ENCODE measurements around the gene COPRS.

The COPRS gene

DNA sequence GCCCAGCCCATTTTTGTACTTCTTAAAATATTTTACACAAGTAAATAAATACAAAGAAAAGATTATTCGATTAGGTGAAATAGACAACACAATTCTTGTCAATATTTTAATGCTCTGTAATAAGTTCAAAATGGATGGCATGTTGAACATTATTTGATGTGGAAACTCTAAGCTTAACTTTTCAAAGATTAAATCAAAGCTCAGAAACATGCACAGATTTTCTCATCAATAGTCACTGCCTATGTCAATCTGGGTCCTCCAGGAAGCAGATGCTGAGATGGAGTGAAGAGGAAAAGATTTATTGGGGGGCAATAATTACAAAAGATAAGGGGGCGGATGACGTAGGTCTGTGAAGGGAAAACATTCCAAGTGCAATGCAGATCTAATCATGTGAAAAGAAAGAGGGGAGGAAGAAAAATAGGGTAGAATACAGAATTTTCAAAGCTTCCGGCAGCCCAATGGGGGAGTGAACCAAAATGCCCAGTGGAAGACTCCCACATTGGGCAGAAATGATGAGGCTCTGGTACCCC is 50.5 kb downstream of the COPRS start:
- TF ChIP-seq CTCF (conservative IDR thresholded peaks at IDR 0.05; ENCODE audit: low read depth, low read length): no peak
- H3K4me3 ChIP-seq (ENCODE audit: low read length): no peak overlapping the region
- no peak for DNase-seq (ENCODE audit: low read depth)

- H3K4me3 ChIP-seq (ENCODE audit: low read length): no peak overlapping the region
- TF ChIP-seq CTCF (conservative IDR thresholded peaks at IDR 0.05; ENCODE audit: low read depth, low read length): no peak
- DNase-seq (ENCODE audit: low read depth): no peak
Measured at GRCh38 chr17:31807846-31808245, 51.2 kb downstream of the COPRS start.

GRCh38 chr17:31806921-31807320 is 52.1 kb downstream of the COPRS start:
- H3K4me3 ChIP-seq (ENCODE audit: low read length): no peak overlapping the region
- no peak for TF ChIP-seq CTCF (conservative IDR thresholded peaks at IDR 0.05; ENCODE audit: low read depth, low read length)
- DNase-seq (ENCODE audit: low read depth): no peak

GRCh38 chr17:31803494-31804213 is 55.4 kb downstream of the COPRS start:
- TF ChIP-seq CTCF (conservative IDR thresholded peaks at IDR 0.05; ENCODE audit: low read depth, low read length): no peak
- no peak for DNase-seq (ENCODE audit: low read depth)
- no peak overlapping the region for H3K4me3 ChIP-seq (ENCODE audit: low read length)

GRCh38 chr17:31802502-31802901 is 56.5 kb downstream of the COPRS start:
- H3K4me3 ChIP-seq (ENCODE audit: low read length): no peak overlapping the region
- no peak for TF ChIP-seq CTCF (conservative IDR thresholded peaks at IDR 0.05; ENCODE audit: low read depth, low read length)
- no peak for DNase-seq (ENCODE audit: low read depth)

Measured in retinal pigment epithelial cell (primary cell).